GM12878 (cell line): ENCODE measurements around the gene PSENEN. TPM values are rescaled to one million over a fixed set of nuclear protein-coding genes. Genes with fewer than 3 reads are reported as not detected.

Source experiments
- ATAC-seq: fragments of 200-7000 bp; cut with Tn5 transposase; 3 replicates; pipeline ENCODE4 v1.9.1; 2020; ENCODE audit warnings: mild to moderate bottlenecking, moderate library complexity
- BruUV-seq: library from RNA; stranded (reverse); fragments of 400-500 nt; replicated peaks from 2 replicates; lab custom pipeline; 2021; lab: Mats Ljungman, UMichigan
- CTCF ChIA-PET: fragments of 300-600 bp; sonication (Branson Sonifier 250); formaldehyde crosslinking; extraction: SDS; loops from one replicate; lab custom pipeline; 2021; ENCODE audit warnings: inconsistent platforms; lab: Yijun Ruan, JAX
- POLR2A ChIA-PET: fragments of 350-600 bp; formaldehyde crosslinking; extraction: SDS; loops from one replicate; lab custom pipeline; 2021; ENCODE audit warnings: inconsistent platforms; lab: Charles Lee
- RAD21 ChIA-PET: fragments of 300-600 bp; sonication (Branson Sonifier 250); formaldehyde crosslinking; loops from one replicate; lab custom pipeline; 2023; ENCODE audit warnings: antibody characterized with exemption; ENCODE audit not compliant: unreplicated experiment; lab: Charles Lee
- SMC1A ChIA-PET: fragments of 300-600 bp; sonication (Branson Sonifier 250); formaldehyde crosslinking; loops from one replicate; lab custom pipeline; 2023; ENCODE audit not compliant: unreplicated experiment, uncharacterized antibody; lab: Charles Lee
- DNase-seq: peaks from one replicate; pipeline ENCODE4 v3.0.0-alpha.2; 2011; ENCODE audit warnings: low read depth, low spot score
- FAIRE-seq: peaks from 3 replicates; lab custom pipeline; 2011; peaks lifted over from hg19 to GRCh38; lab: Jason Lieb, UNC
- H2AFZ ChIP-seq: 2 replicates; pipeline ENCODE4 v1.6.0; 2011; ENCODE audit warnings: low read depth, low read length, control low read depth; ENCODE audit not compliant: control insufficient read depth
- H3K27ac ChIP-seq: 2 replicates; pipeline ENCODE4 v1.5.1; 2011; ENCODE audit warnings: control low read depth; ENCODE audit not compliant: control insufficient read depth, insufficient read depth
- H3K27me3 ChIP-seq, 2 experiments: replicated peaks in 1 of 2; 2 replicates each; pipeline versions ENCODE4 v1.6.0 to v1.6.1; 2011; ENCODE audit warnings: low read length in 1 of 2; ENCODE audit not compliant: control insufficient read depth in 2 of 2, insufficient read depth in 2 of 2
- H3K36me3 ChIP-seq, 2 experiments: 2 replicates each; pipeline ENCODE4 v1.5.1; 2011; ENCODE audit warnings: low read length in 1 of 2; ENCODE audit not compliant: control insufficient read depth in 2 of 2, insufficient read depth in 2 of 2
- H3K4me1 ChIP-seq: 2 replicates; pipeline ENCODE4 v1.6.1; 2011; ENCODE audit warnings: mild to moderate bottlenecking, low read length, moderate library complexity, mixed read lengths; ENCODE audit not compliant: control insufficient read depth, insufficient read depth
- H3K4me2 ChIP-seq: 2 replicates; pipeline ENCODE4 v1.6.0; 2011; ENCODE audit warnings: control low read depth; ENCODE audit not compliant: control insufficient read depth, insufficient read depth
- H3K4me3 ChIP-seq: fragments of 200-600 bp; sonication (generic); 2 replicates; pipeline ENCODE4 v1.5.1; 2016
- H3K79me2 ChIP-seq: 2 replicates; pipeline ENCODE4 v1.6.0; 2011; ENCODE audit warnings: low read length; ENCODE audit not compliant: control insufficient read depth, insufficient read depth
- H3K9ac ChIP-seq: 2 replicates; pipeline ENCODE4 v1.8.0; 2011; ENCODE audit warnings: low read length, control low read depth, mixed read lengths; ENCODE audit not compliant: control insufficient read depth, insufficient read depth
- H3K9me3 ChIP-seq: replicated peaks from 3 replicates; pipeline ENCODE4 v1.5.1; 2011; ENCODE audit warnings: mild to moderate bottlenecking, low read length; ENCODE audit not compliant: control insufficient read depth, insufficient read depth
- H4K20me1 ChIP-seq: 2 replicates; pipeline ENCODE4 v1.6.0; 2011; ENCODE audit not compliant: control insufficient read depth, insufficient read depth
- CEBPB ChIP-seq, 2 experiments: fragments of 150-350 bp in 1 of 2; IDR thresholded peaks; 2 replicates each; pipeline ENCODE4 v1.6.1; 2012 to 2014; ENCODE audit warnings: low read depth in 2 of 2, low read length in 2 of 2, borderline replicate concordance in 1 of 2, inconsistent platforms in 1 of 2
- FOXK2 ChIP-seq: fragments of 450-650 bp; IDR thresholded peaks from 2 replicates; pipeline ENCODE4 v1.6.1; 2017; ENCODE audit warnings: mild to moderate bottlenecking, moderate library complexity
- IKZF1 ChIP-seq: fragments of 450-650 bp; conservative IDR thresholded peaks from 2 replicates; pipeline ENCODE4 v1.6.1; 2017; ENCODE audit warnings: antibody characterized with exemption, mild to moderate bottlenecking
- IKZF2 ChIP-seq, 2 experiments: fragments of 450-650 bp; IDR thresholded peaks; 2 replicates each; pipeline ENCODE4 v1.6.1; 2017; ENCODE audit warnings: mild to moderate bottlenecking in 2 of 2, moderate library complexity in 2 of 2
- IRF5 ChIP-seq: fragments of 450-650 bp; IDR thresholded peaks from 2 replicates; pipeline ENCODE4 v1.6.1; 2017; ENCODE audit warnings: borderline replicate concordance
- KAT2A ChIP-seq: conservative IDR thresholded peaks from 2 replicates; pipeline ENCODE4 v1.6.1; 2011; ENCODE audit warnings: low read depth, low read length; ENCODE audit not compliant: control insufficient read depth
- MTA2 ChIP-seq: fragments of 450-650 bp; IDR thresholded peaks from 2 replicates; pipeline ENCODE4 v1.6.1; 2016; ENCODE audit warnings: low read depth, mild to moderate bottlenecking, moderate library complexity
- NFIC ChIP-seq: IDR thresholded peaks from 2 replicates; pipeline ENCODE4 v1.6.1; 2012; ENCODE audit warnings: low read depth, mild to moderate bottlenecking, inconsistent platforms, low read length, moderate library complexity
- NFXL1 ChIP-seq: fragments of 450-650 bp; IDR thresholded peaks from 2 replicates; pipeline ENCODE4 v1.6.1; 2017; ENCODE audit warnings: antibody characterized with exemption, mild to moderate bottlenecking, borderline replicate concordance
- NR2C1 ChIP-seq: fragments of 450-650 bp; IDR thresholded peaks from 2 replicates; pipeline ENCODE4 v1.6.1; 2017; ENCODE audit warnings: antibody characterized with exemption, mild to moderate bottlenecking, moderate library complexity
- NR2C2 ChIP-seq: IDR thresholded peaks from 2 replicates; pipeline ENCODE4 v1.6.1; 2011; ENCODE audit warnings: borderline replicate concordance, low read depth; ENCODE audit not compliant: control insufficient read depth, insufficient read length
- POLR2AphosphoS5 ChIP-seq: IDR thresholded peaks from 2 replicates; pipeline ENCODE4 v1.6.1; 2011; ENCODE audit warnings: mild to moderate bottlenecking, low read length, inconsistent platforms
- RAD51 ChIP-seq: fragments of 450-650 bp; IDR thresholded peaks from 2 replicates; pipeline ENCODE4 v1.6.1; 2016; ENCODE audit warnings: moderate library complexity, mild to moderate bottlenecking, inconsistent platforms
- RELB ChIP-seq: fragments of 450-650 bp; IDR thresholded peaks from 2 replicates; pipeline ENCODE4 v1.6.1; 2017; ENCODE audit warnings: low read depth, mild to moderate bottlenecking, moderate library complexity
- SMARCA5 ChIP-seq: fragments of 450-650 bp; IDR thresholded peaks from 2 replicates; pipeline ENCODE4 v1.6.1; 2017; ENCODE audit warnings: mild to moderate bottlenecking
- TAF1 ChIP-seq: IDR thresholded peaks from 2 replicates; pipeline ENCODE4 v1.6.1; 2011; ENCODE audit warnings: mild to moderate bottlenecking, low read depth, low read length, borderline replicate concordance
- YY1 ChIP-seq: IDR thresholded peaks from 2 replicates; pipeline ENCODE4 v1.6.1; 2011; ENCODE audit warnings: low read depth, mild to moderate bottlenecking, low read length
- ZBTB33 ChIP-seq: fragments of 450-650 bp; IDR thresholded peaks from 2 replicates; pipeline ENCODE4 v1.6.1; 2017; ENCODE audit warnings: mild to moderate bottlenecking
- ZSCAN29 ChIP-seq: fragments of 450-650 bp; IDR thresholded peaks from 2 replicates; pipeline ENCODE4 v1.6.1; 2017; ENCODE audit warnings: mild to moderate bottlenecking, moderate library complexity
- WGBS: methylation state at CpG from one replicate; pipeline ENCODE4 v1.1.6; 2016; ENCODE audit warnings: low lambda C conversion rate; ENCODE audit not compliant: insufficient replicate concordance, insufficient coverage; ENCODE audit errors: missing lambda C conversion rate; 5-methylcytosine and 5-hydroxymethylcytosine counted together
- in situ Hi-C: fragments of 300-500 bp; cut with MboI; formaldehyde crosslinking; loops from 9 replicates; pipeline ENCODE4 v1.14.3; 2018; ENCODE audit warnings: mixed read lengths
- intact Hi-C: fragments of 100-400 bp; cut with micrococcal nuclease; formaldehyde crosslinking; loops from one replicate; pipeline ENCODE4 v1.14.2; 2022; ENCODE audit not compliant: unreplicated experiment
- polyA plus RNA-seq, 11 experiments: library from polyadenylated mRNA; depleted of rRNA in 4 of 11; unstranded in 6 of 11; stranded (reverse) in 5 of 11; fragments of >200 nt; fragmentation: Nextera tagmentation in 4 of 11; fragmentation: Illumina TruSeq in 1 of 11; extraction: Ambion mirVana in 4 of 11; extraction: Trizol in 1 of 11; gene quantifications; 1 replicate in 1 of 11; 2 replicates in 10 of 11; pipeline versions ENCODE4 v1.2.1 to v1.2.3, GENCODE V29; 2011 to 2016; ENCODE audit warnings: inconsistent platforms in 2 of 11, missing spikeins in 2 of 11, low read depth in 1 of 11
- total RNA-seq, 4 experiments: library from RNA; depleted of rRNA in 3 of 4; stranded (reverse); fragments of >200 nt in 3 of 4; fragmentation: Illumina TruSeq in 1 of 4; extraction: Trizol in 1 of 4; gene quantifications; 2 replicates each; pipeline versions ENCODE4 v1.2.1 to v1.2.3, GENCODE V29; 2013 to 2021

PSENEN gene
- total and polyA plus RNA-seq, 10 of the 15 experiments (the other 5 are each of a cell fraction or from before 2014, with no cell fraction given): 14.4 to 178 (median 43.5) TPM

GRCh38 chr19:35793381-35794165 is 48.1 kb downstream of the PSENEN start:
- intact Hi-C loops: no loop called here
- H3K9me3 ChIP-seq: no peaks in the 10 kb centered on the region
- DNase-seq (no peak), FAIRE-seq (no peak), ATAC-seq (no peak)
- no peaks in the 10 kb centered on the region for H3K4me1 ChIP-seq
- CTCF ChIA-PET: no interaction called here
- no peak overlapping the region for H3K9ac ChIP-seq
- WGBS: 32% methylated on average over 7 of the region's 7 CpGs
- no peak overlapping the region for H3K4me3 ChIP-seq
- in situ Hi-C loops: no loop called here
- POLR2A ChIA-PET: no interaction called here
- no peak overlapping the region for H3K4me2 ChIP-seq
- H2AFZ ChIP-seq: no peak overlapping the region
- BruUV-seq: no TSS peak
- peaks cover 0 to 2% of the 10 kb centered on the region in 2 experiments; a peak in 1 of 4 replicates for H3K27me3 ChIP-seq
- H3K27ac ChIP-seq: no peak overlapping the region
- RAD21 ChIA-PET: no interaction called here
- H3K36me3 ChIP-seq: no peaks in the 10 kb centered on the region
- no peaks in the 10 kb centered on the region for H3K79me2 ChIP-seq
- H4K20me1 ChIP-seq: no peaks in the 10 kb centered on the region
- SMC1A ChIA-PET: no interaction called here
- TF ChIP-seq NR2C1: no peak
- TF ChIP-seq IRF5: no peak
- TF ChIP-seq NFXL1: no peak
- no peak for TF ChIP-seq ZSCAN29
- TF ChIP-seq TAF1: no peak
- no peak for TF ChIP-seq NR2C2
- TF ChIP-seq IKZF2 (IDR thresholded peaks at IDR 0.05): no peak
- TF ChIP-seq POLR2AphosphoS5: no peak
- TF ChIP-seq RAD51: no peak
- no peak for TF ChIP-seq SMARCA5
- TF ChIP-seq IKZF1: no peak
- no peak for TF ChIP-seq ZBTB33
- no peak for TF ChIP-seq FOXK2
- TF ChIP-seq RELB: no peak
- no peak for TF ChIP-seq MTA2
- TF ChIP-seq YY1: no peak
- TF ChIP-seq NFIC: no peak
- no peak for TF ChIP-seq CEBPB (IDR thresholded peaks at IDR 0.05; ENCODE audit: borderline replicate concordance in 1 of 2, low read depth in 2 of 2, low read length in 2 of 2)
- TF ChIP-seq KAT2A: no peak
